Measurements from ENCODE around the gene ATG7. TPM values are rescaled to one million over a fixed set of nuclear protein-coding genes. Genes with fewer than 3 reads are reported as not detected.

Gene ATG7
- total and polyA plus RNA-seq, 12 donors = 9.1 to 118 (median 40.0) TPM

DNA sequence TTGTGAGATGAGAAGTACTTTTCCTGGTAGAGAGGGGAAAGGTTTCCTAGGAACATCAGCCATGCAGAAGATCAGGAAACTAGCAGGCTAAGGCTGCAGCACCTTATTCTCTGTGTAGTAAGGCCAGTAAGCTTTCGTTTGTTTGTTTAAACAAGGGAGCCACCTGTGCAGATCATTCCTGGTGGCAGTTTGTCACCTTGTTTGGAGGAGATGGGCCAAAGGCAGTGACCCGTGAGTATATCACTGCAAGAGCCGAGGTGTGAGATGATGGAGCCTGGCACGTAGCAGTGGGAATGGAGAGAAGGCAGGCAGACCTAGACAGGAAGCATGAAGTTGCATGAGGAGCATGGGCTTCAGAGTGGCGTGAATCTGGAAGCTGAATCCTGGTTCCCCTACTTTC is 19.6 kb downstream of the ATG7 start:
- WGBS, 4 donors = 86 to 93% (median 91%) methylated on average over 5 of the region's 5 CpGs
- no peaks in the 10 kb centered on the region for H3K27me3 ChIP-seq
- H3K4me1 ChIP-seq (replicated peaks in 1 of 2) = peaks cover 46 to 51% of the 10 kb centered on the region in 2 donors
- no peak overlapping the region for H3K4me3 ChIP-seq
- H3K36me3 ChIP-seq (replicated peaks in 1 of 2) = no peaks in the 10 kb centered on the region
- TF ChIP-seq POLR2A (IDR thresholded peaks at IDR 0.05) = no peak
- TF ChIP-seq, protein P1, sequence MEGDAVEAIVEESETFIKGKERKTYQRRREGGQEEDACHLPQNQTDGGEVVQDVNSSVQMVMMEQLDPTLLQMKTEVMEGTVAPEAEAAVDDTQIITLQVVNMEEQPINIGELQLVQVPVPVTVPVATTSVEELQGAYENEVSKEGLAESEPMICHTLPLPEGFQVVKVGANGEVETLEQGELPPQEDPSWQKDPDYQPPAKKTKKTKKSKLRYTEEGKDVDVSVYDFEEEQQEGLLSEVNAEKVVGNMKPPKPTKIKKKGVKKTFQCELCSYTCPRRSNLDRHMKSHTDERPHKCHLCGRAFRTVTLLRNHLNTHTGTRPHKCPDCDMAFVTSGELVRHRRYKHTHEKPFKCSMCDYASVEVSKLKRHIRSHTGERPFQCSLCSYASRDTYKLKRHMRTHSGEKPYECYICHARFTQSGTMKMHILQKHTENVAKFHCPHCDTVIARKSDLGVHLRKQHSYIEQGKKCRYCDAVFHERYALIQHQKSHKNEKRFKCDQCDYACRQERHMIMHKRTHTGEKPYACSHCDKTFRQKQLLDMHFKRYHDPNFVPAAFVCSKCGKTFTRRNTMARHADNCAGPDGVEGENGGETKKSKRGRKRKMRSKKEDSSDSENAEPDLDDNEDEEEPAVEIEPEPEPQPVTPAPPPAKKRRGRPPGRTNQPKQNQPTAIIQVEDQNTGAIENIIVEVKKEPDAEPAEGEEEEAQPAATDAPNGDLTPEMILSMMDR (IDR thresholded peaks at IDR 0.05) = no peak
- H3K9me3 ChIP-seq (replicated peaks in 1 of 3) = no peaks in the 10 kb centered on the region
- DNase-seq = no peak
- H3K27ac ChIP-seq = peak overlapping the region in 1 of 5 donors; percentile 62
- intact Hi-C loops (cut with DNase I) = no loop called here

DNA sequence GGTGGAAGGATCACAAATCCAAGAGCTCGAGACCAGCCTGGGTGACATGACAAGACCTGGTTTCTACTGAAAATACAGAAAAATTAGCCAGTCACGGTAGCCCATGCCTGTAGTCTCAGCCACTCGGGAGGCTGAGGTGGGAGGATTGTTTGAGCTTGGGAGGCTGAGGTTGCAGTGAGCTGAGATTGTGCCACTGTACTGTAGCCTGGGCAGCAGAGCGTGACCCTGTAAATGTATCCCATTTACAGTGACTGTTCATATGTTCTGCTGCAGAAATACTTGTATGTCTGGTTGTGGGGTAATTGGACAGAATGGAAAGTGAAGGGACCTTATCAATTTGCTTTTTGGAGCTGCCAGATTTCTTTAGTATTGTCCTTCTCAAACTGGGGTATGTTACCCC is 24.9 kb downstream of the ATG7 start:
- no peak overlapping the region for H3K27ac ChIP-seq
- no peak for TF ChIP-seq POLR2A (IDR thresholded peaks at IDR 0.05)
- TF ChIP-seq, protein P1 (IDR thresholded peaks at IDR 0.05) = no peak
- no peaks in the 10 kb centered on the region for H3K4me1 ChIP-seq (replicated peaks in 1 of 2)
- DNase-seq = no peak
- no peaks in the 10 kb centered on the region for H3K9me3 ChIP-seq (replicated peaks in 1 of 3)
- no peak overlapping the region for H3K4me3 ChIP-seq
- H3K27me3 ChIP-seq = no peaks in the 10 kb centered on the region
- WGBS, 4 donors = 88 to 97% (median 96%) methylated on average over 4 of the region's 4 CpGs
- peaks cover 0 to 10% of the 10 kb centered on the region in 2 donors for H3K36me3 ChIP-seq (replicated peaks in 1 of 2)
- intact Hi-C loops (cut with DNase I) = no loop called here

DNA sequence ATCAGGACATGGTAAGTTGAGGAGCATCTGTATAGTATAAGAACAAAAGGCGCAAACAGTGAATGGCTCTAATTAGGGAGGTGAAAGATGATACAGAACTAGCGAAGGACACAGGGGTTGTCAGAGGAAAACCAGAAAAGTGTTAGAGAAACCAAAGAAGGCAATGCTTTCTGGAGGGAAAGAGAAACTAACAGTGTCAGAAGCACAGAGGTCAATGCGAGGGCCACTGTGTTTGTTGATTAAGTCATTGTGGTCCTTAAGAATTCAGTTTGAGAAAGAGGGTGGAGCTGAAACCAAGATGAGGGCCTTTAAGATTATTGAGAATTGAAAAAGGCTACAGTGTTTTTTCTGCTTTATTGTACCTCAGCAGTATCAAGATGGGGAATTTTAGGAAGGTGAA is 28.8 kb downstream of the ATG7 start:
- H3K9me3 ChIP-seq (replicated peaks in 1 of 3) = no peaks in the 10 kb centered on the region
- H3K4me3 ChIP-seq = no peak overlapping the region
- intact Hi-C loops (cut with DNase I) = no loop called here
- DNase-seq = no peak
- peaks cover 0 to 10% of the 10 kb centered on the region in 2 donors for H3K36me3 ChIP-seq (replicated peaks in 1 of 2)
- no peaks in the 10 kb centered on the region for H3K27me3 ChIP-seq
- 92 to 95% (median 93%) methylated on average over 3 of the region's 3 CpGs for WGBS, 4 donors
- TF ChIP-seq, protein P1 (IDR thresholded peaks at IDR 0.05) = no peak
- no peak for TF ChIP-seq POLR2A (IDR thresholded peaks at IDR 0.05)
- H3K27ac ChIP-seq = no peak overlapping the region
- peaks cover 5 to 10% of the 10 kb centered on the region in 2 donors for H3K4me1 ChIP-seq (replicated peaks in 1 of 2)

DNA sequence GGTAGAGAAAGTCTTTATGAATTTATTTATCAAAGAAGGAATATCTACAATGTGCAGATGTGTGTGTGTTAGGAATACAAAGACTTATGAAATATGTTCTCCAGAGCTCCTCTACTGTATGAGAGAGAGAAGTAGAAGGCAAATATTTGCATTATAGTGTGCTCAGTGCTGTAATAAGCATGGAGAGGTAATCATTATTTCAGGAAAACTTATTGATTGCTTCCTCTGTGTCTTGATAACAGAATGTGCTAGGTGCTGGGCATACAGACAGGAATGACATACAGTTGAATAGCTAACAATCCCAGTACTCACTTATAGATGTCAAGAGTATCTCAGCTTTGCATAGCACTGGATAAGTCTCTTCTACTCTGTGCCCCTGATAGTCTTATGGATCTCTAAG is 30.2 kb downstream of the ATG7 start:
- Histone ChIP-seq H3K9me3 (replicated peaks in 1 of 3) (no peaks in the 10 kb centered on the region), H3K27ac (no peak overlapping the region), H3K4me3 (no peak overlapping the region), H3K27me3 (no peaks in the 10 kb centered on the region), H3K4me1 (replicated peaks in 1 of 2) (peaks cover 20 to 24% of the 10 kb centered on the region in 2 donors), H3K36me3 (replicated peaks in 1 of 2) (peaks cover 0 to 10% of the 10 kb centered on the region in 2 donors)
- intact Hi-C loops (cut with DNase I) = no loop called here
- no peak for DNase-seq
- TF ChIP-seq, protein P1 (IDR thresholded peaks at IDR 0.05) = no peak
- TF ChIP-seq POLR2A (IDR thresholded peaks at IDR 0.05) = no peak
